ENCODE data around the gene PTPN2. TPM values are rescaled to one million over a fixed set of nuclear protein-coding genes. Genes with fewer than 3 reads are reported as not detected.

The PTPN2 gene
- total and polyA plus RNA-seq, 2 donors (not counting 1 experiment from before 2014, with no cell fraction given): 41.2 to 75.5 TPM

DNA sequence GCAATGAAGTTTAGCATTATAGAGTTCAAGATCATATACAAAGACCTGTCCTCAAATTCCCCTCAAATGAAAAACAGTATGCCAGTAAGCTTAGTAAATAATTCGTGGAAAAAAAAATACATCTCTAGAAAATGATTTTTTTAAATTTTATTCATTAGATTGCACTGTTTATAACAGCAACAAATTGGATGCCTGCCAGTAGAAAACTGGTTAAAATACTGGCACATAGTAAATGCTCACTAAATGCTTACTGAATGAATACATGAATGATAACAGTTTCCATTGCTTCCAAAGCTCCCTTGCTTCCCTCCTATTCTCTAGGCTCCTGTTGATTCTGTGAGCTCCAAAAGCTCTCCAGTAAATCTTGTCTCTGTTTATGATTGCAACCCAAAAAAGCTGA, 38.2 kb upstream of the PTPN2 start:
- TF ChIP-seq, protein P1, sequence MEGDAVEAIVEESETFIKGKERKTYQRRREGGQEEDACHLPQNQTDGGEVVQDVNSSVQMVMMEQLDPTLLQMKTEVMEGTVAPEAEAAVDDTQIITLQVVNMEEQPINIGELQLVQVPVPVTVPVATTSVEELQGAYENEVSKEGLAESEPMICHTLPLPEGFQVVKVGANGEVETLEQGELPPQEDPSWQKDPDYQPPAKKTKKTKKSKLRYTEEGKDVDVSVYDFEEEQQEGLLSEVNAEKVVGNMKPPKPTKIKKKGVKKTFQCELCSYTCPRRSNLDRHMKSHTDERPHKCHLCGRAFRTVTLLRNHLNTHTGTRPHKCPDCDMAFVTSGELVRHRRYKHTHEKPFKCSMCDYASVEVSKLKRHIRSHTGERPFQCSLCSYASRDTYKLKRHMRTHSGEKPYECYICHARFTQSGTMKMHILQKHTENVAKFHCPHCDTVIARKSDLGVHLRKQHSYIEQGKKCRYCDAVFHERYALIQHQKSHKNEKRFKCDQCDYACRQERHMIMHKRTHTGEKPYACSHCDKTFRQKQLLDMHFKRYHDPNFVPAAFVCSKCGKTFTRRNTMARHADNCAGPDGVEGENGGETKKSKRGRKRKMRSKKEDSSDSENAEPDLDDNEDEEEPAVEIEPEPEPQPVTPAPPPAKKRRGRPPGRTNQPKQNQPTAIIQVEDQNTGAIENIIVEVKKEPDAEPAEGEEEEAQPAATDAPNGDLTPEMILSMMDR (IDR thresholded peaks at IDR 0.05): no peak
- TF ChIP-seq EZH2 (IDR thresholded peaks at IDR 0.05; ENCODE audit: borderline replicate concordance, insufficient read depth, low read depth, low read length, poor library complexity, severe bottlenecking): no peak
- Histone ChIP-seq H3K79me2 (ENCODE audit: control insufficient read depth, insufficient read depth, low read length) (no peaks in the 10 kb centered on the region), H3K36me3 (replicated peaks in 1 of 2; ENCODE audit: control extremely low read depth in 1 of 2, control insufficient read depth in 1 of 2, extremely low read depth in 1 of 2, insufficient read depth in 2 of 2, low read length in 1 of 2) (no peaks in the 10 kb centered on the region), H3K4me1 (ENCODE audit: control insufficient read depth in 2 of 2, insufficient read depth in 2 of 2, low read length in 2 of 2) (no peaks in the 10 kb centered on the region), H3K27ac (ENCODE audit: low read length in 2 of 2) (no peak overlapping the region), H3K9ac (ENCODE audit: low read length) (no peak overlapping the region), H3K4me2 (replicated peaks; ENCODE audit: low read depth, low read length, poor library complexity, severe bottlenecking) (no peak overlapping the region), H4K20me1 (ENCODE audit: control insufficient read depth, insufficient read depth, low read length, poor library complexity, severe bottlenecking) (no peaks in the 10 kb centered on the region), H3K27me3 (replicated peaks in 1 of 4; ENCODE audit: control extremely low read depth in 1 of 4, control insufficient read depth in 3 of 4, insufficient read depth in 4 of 4, low read length in 3 of 4) (no peaks in the 10 kb centered on the region), H3K9me3 (ENCODE audit: control extremely low read depth in 1 of 3, control insufficient read depth in 2 of 3, insufficient read depth in 1 of 3, low read length in 2 of 3) (no peaks in the 10 kb centered on the region), H2AFZ (ENCODE audit: insufficient read depth, low read depth, low read length, poor library complexity, severe bottlenecking) (no peak overlapping the region), H3K4me3 (ENCODE audit: control extremely low read depth in 1 of 5, extremely low read depth in 1 of 5, insufficient read depth in 1 of 5, low read depth in 2 of 5, low read length in 4 of 5) (no peak overlapping the region)
- H3K4me1 Mint-ChIP-seq: no peaks in the 10 kb centered on the region
- H3K9me3 Mint-ChIP-seq (ENCODE audit: insufficient read depth): no peaks in the 10 kb centered on the region
- H3K27me3 Mint-ChIP-seq: no peaks in the 10 kb centered on the region
- no peak overlapping the region for H3K27ac Mint-ChIP-seq
- ATAC-seq (ENCODE audit: low read depth) (no peak), DNase-seq (no peak)
- no CpG with 5 or more reads among the region's 1 CpG for WGBS (ENCODE audit: insufficient coverage)
- intact Hi-C loops (cut with micrococcal nuclease): no loop called here
- ChIA-PET POLR2A (no interaction called here), CTCF (interaction anchor here (0.9 to 2.7 kb wide), 4 partner anchors 12 to 192 kb away, joined by 3 to 13 read pairs (median 3); no protein-coding TSS in a partner anchor)
- H3K4me3 Mint-ChIP-seq: no peak overlapping the region

- no peak overlapping the region for H3K4me2 ChIP-seq (replicated peaks; ENCODE audit: low read depth, low read length, poor library complexity, severe bottlenecking)
- no peaks in the 10 kb centered on the region for H4K20me1 ChIP-seq (ENCODE audit: control insufficient read depth, insufficient read depth, low read length, poor library complexity, severe bottlenecking)
- POLR2A ChIA-PET: no interaction called here
- no peaks in the 10 kb centered on the region for H3K36me3 ChIP-seq (replicated peaks in 1 of 2; ENCODE audit: control extremely low read depth in 1 of 2, control insufficient read depth in 1 of 2, extremely low read depth in 1 of 2, insufficient read depth in 2 of 2, low read length in 1 of 2)
- Mint-ChIP-seq H3K4me3 (no peak overlapping the region), H3K4me1 (no peaks in the 10 kb centered on the region), H3K27me3 (no peaks in the 10 kb centered on the region), H3K9me3 (ENCODE audit: insufficient read depth) (no peaks in the 10 kb centered on the region), H3K27ac (no peak overlapping the region)
- no peaks in the 10 kb centered on the region for H3K4me1 ChIP-seq (ENCODE audit: control insufficient read depth in 2 of 2, insufficient read depth in 2 of 2, low read length in 2 of 2)
- no peak overlapping the region for H2AFZ ChIP-seq (ENCODE audit: insufficient read depth, low read depth, low read length, poor library complexity, severe bottlenecking)
- WGBS (ENCODE audit: insufficient coverage): 71% methylated on average over 5 of the region's 7 CpGs
- no peak overlapping the region for H3K4me3 ChIP-seq (ENCODE audit: control extremely low read depth in 1 of 5, extremely low read depth in 1 of 5, insufficient read depth in 1 of 5, low read depth in 2 of 5, low read length in 4 of 5)
- no peak for TF ChIP-seq EZH2 (IDR thresholded peaks at IDR 0.05; ENCODE audit: borderline replicate concordance, insufficient read depth, low read depth, low read length, poor library complexity, severe bottlenecking)
- TF ChIP-seq, protein P1 (IDR thresholded peaks at IDR 0.05): no peak
- ATAC-seq (ENCODE audit: low read depth) (no peak), DNase-seq (no peak)
- no peaks in the 10 kb centered on the region for H3K27me3 ChIP-seq (replicated peaks in 1 of 4; ENCODE audit: control extremely low read depth in 1 of 4, control insufficient read depth in 3 of 4, insufficient read depth in 4 of 4, low read length in 3 of 4)
- H3K9me3 ChIP-seq (ENCODE audit: control extremely low read depth in 1 of 3, control insufficient read depth in 2 of 3, insufficient read depth in 1 of 3, low read length in 2 of 3): no peaks in the 10 kb centered on the region
- CTCF ChIA-PET: interaction anchor here (1.2 to 2.7 kb wide), 2 partner anchors 13 to 191 kb away, joined by 3 to 13 read pairs; no protein-coding TSS in a partner anchor
- no peaks in the 10 kb centered on the region for H3K79me2 ChIP-seq (ENCODE audit: control insufficient read depth, insufficient read depth, low read length)
- H3K9ac ChIP-seq (ENCODE audit: low read length): no peak overlapping the region
- H3K27ac ChIP-seq (ENCODE audit: low read length in 2 of 2): no peak overlapping the region
- intact Hi-C loops (cut with micrococcal nuclease): no loop called here
These were observed 37.1 kb upstream of the PTPN2 start for GRCh38 chr18:12921178-12921577.

All from B cell (primary cell).